ENCODE data around the gene ADGRV1. TPM values are rescaled to one million over a fixed set of nuclear protein-coding genes. Genes with fewer than 3 reads are reported as not detected.
A peak's percentile ranks its signal among the peaks of the same experiment; 100 is the strongest.

The ADGRV1 gene
- total RNA-seq, 1 experiment from 2014 or later = 1.8 TPM

GRCh38 chr5:90930756-90931431 is 372.3 kb downstream of the ADGRV1 start:
- DNase-seq (ENCODE audit: extremely low read depth, low read depth) = no peak

- DNase-seq (ENCODE audit: extremely low read depth, low read depth) = peak; percentile 59
These were observed 373.6 kb downstream of the ADGRV1 start for GRCh38 chr5:90932052-90932699.

- DNase-seq (ENCODE audit: extremely low read depth, low read depth) = no peak
These were observed 374.7 kb downstream of the ADGRV1 start for GRCh38 chr5:90933298-90933697.

- DNase-seq (ENCODE audit: extremely low read depth, low read depth) = no peak
These were observed 375.6 kb downstream of the ADGRV1 start for GRCh38 chr5:90934091-90934719.

GRCh38 chr5:90934738-90935137 is 376.1 kb downstream of the ADGRV1 start:
- DNase-seq (ENCODE audit: extremely low read depth, low read depth) = no peak

GRCh38 chr5:90939211-90939610 is 380.6 kb downstream of the ADGRV1 start:
- no peak for DNase-seq (ENCODE audit: extremely low read depth, low read depth)

GRCh38 chr5:90940227-90940995 is 381.8 kb downstream of the ADGRV1 start:
- no peak for DNase-seq (ENCODE audit: extremely low read depth, low read depth)

- DNase-seq (ENCODE audit: extremely low read depth, low read depth) = no peak
These were observed 382.6 kb downstream of the ADGRV1 start for GRCh38 chr5:90941002-90941720.

- DNase-seq (ENCODE audit: extremely low read depth, low read depth) = no peak
These were observed 385.5 kb downstream of the ADGRV1 start for GRCh38 chr5:90944116-90944515.

- DNase-seq (ENCODE audit: extremely low read depth, low read depth) = no peak
These were observed 389.1 kb downstream of the ADGRV1 start for GRCh38 chr5:90947667-90948066.

- no peak for DNase-seq (ENCODE audit: extremely low read depth, low read depth)
These were observed 390.4 kb downstream of the ADGRV1 start for GRCh38 chr5:90948969-90949368.

- no peak for DNase-seq (ENCODE audit: extremely low read depth, low read depth)
These were observed 391.1 kb downstream of the ADGRV1 start for GRCh38 chr5:90949469-90950358.

- no peak for DNase-seq (ENCODE audit: extremely low read depth, low read depth)
These were observed 396.5 kb downstream of the ADGRV1 start for GRCh38 chr5:90955001-90955635.

GRCh38 chr5:90956511-90957097 is 398.0 kb downstream of the ADGRV1 start:
- no peak for DNase-seq (ENCODE audit: extremely low read depth, low read depth)

GRCh38 chr5:90957906-90958305 is 399.3 kb downstream of the ADGRV1 start:
- DNase-seq (ENCODE audit: extremely low read depth, low read depth) = no peak

- DNase-seq (ENCODE audit: extremely low read depth, low read depth) = no peak
These were observed 400.7 kb downstream of the ADGRV1 start for GRCh38 chr5:90959262-90959661.

- DNase-seq (ENCODE audit: extremely low read depth, low read depth) = no peak
These were observed 403.9 kb downstream of the ADGRV1 start for GRCh38 chr5:90962481-90962880.

- no peak for DNase-seq (ENCODE audit: extremely low read depth, low read depth)
These were observed 406.6 kb downstream of the ADGRV1 start for GRCh38 chr5:90965110-90965685.
